ENCODE results near the gene OR7G3.

Gene OR7G3

GRCh38 chr19:9126900-9127405, at the start of gene OR7G3:
OR7G3 (minus strand) TSS chr19:9126950; CDS start chr19:9126950, 0 bp downstream.
- no peak for DNase-seq

GRCh38 chr19:9175326-9175725, 48.6 kb upstream of the OR7G3 start:
- no peak for DNase-seq

- DNase-seq, result no peak
Measured at GRCh38 chr19:9171393-9171991, 44.7 kb upstream of the OR7G3 start.

GRCh38 chr19:9166846-9167245, 40.1 kb upstream of the OR7G3 start:
- DNase-seq, result no peak

- no peak for DNase-seq
Measured at GRCh38 chr19:9165261-9165660, 38.5 kb upstream of the OR7G3 start.

GRCh38 chr19:9161427-9161826, 34.7 kb upstream of the OR7G3 start:
- DNase-seq, result no peak

- DNase-seq, result no peak
Measured at GRCh38 chr19:9159891-9160290, 33.1 kb upstream of the OR7G3 start.

- no peak for DNase-seq
Measured at GRCh38 chr19:9156304-9156703, 29.6 kb upstream of the OR7G3 start.

GRCh38 chr19:9155591-9155990, 28.8 kb upstream of the OR7G3 start:
- DNase-seq, result no peak

- no peak for DNase-seq
Measured at GRCh38 chr19:9151367-9151766, 24.6 kb upstream of the OR7G3 start.

DNA sequence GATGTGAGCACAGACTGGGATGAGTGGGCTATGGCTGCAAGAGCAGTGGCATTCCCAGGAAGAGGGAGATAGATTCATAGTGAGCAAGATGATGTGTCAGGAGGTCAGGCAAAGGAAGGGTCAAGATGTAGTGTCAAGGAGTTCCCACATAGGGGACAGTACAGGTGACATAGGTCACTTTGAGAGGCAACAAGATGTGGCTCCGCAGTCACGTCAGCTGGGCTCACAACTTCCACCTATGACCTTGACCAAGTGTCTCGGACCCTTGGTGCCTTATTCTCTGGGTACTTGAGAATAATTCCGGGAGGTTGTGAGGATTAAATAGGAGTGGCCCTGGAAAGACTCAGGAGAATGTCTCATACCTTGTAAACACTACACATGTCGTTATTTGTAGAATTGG, 23.9 kb upstream of the OR7G3 start:
- no peak for DNase-seq

GRCh38 chr19:9149997-9150396, 23.2 kb upstream of the OR7G3 start:
- no peak for DNase-seq

- no peak for DNase-seq
Measured at GRCh38 chr19:9148697-9149096, 21.9 kb upstream of the OR7G3 start.

GRCh38 chr19:9146882-9147281, 20.1 kb upstream of the OR7G3 start:
- DNase-seq, result no peak

DNA sequence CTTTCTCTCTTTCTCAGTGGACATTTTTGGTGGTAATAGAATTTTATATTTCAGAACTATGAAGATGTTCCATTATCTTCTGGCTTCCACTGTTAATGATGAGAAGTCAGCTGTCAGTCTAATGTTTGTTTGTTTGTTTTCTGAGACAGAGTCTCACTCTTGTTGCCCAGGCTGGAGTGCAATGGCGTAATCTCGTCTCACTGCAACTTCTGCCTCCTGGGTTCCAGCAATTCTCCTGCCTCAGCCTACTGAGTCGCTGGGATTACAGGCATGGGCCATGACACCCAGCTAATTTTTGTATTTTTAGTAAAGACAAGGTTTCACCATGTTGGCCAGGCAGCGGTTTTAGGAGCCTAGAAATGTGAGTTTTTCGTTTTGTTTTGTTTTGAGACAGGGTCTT, 18.2 kb upstream of the OR7G3 start:
- DNase-seq, result no peak

DNA sequence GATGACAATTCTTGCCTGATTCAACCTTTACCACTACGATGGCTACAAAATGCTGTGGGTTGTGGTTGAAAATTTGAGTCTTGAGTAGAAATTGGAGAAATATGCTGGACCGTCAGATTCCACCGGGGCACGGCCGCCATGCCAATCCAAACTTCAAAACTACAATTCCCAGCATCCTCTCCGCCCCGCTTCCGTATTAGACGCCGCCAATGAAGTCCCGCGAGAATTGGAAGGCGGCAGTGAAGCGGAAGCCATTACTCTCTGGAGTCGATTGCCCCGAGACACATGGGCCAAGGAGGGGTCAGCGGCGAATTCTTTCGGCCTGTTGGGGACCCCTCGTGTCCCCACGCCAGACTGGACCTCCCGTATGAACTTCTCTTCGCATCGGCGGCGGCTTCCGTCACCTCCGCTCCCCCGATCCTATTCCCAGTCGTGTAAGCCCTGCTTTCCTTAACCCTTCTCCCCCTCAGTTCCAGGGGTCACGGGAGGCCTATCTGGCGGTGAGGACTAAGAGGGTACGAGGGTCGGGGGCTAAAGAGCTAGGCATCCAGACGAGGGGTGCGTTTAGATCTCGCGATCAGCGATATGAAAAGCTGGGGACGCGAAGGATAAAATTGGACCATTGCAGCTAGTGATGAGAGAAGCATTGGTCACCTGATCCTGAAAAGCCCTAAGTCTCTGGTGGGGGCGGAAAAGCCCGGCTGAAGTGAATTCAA, 13.6 kb upstream of the OR7G3 start, which contains the start of gene ZNF317:
Gene ZNF317 (plus strand): TSS at position 239 of the 716 bp plus-strand sequence. CDS start 15,620 bp downstream, outside the sequence.
- DNase-seq, result peak; percentile 93

GRCh38 chr19:9139609-9140158, 12.9 kb upstream of the OR7G3 start:
- no peak for DNase-seq

- DNase-seq, result no peak
Measured at GRCh38 chr19:9132422-9132821, 5.7 kb upstream of the OR7G3 start.

- no peak for DNase-seq
Measured at GRCh38 chr19:9130965-9131364, 4.2 kb upstream of the OR7G3 start.

GRCh38 chr19:9128171-9128570, 1.4 kb upstream of the OR7G3 start:
- no peak for DNase-seq

- DNase-seq, result no peak
Measured at GRCh38 chr19:9116547-9116946, 10.2 kb downstream of the OR7G3 start.

GRCh38 chr19:9115307-9115813, 11.4 kb downstream of the OR7G3 start, which contains the start of gene OR7G1:
OR7G1 (minus strand) TSS chr19:9115763; CDS start chr19:9115763, 0 bp downstream.
- no peak for DNase-seq

DNA sequence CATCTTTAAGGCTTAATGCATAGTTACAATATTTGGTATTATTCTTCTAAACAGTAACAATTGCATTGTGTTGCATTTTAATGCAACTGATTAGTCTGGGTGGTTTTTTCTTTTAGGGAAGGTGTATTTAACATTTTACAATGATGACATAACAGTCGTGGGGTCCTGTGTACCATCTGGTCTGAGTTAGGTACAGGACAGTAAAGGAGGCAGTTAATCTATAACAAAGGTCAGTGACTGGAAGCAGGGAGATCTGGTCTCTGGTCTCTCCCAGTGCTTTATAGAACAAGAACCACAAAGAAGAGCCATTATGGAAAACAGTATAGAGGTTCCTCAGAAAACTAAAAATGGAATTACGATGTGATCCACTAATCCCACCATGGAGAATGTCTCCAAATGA, 16.8 kb downstream of the OR7G3 start:
- no peak for DNase-seq

DNA sequence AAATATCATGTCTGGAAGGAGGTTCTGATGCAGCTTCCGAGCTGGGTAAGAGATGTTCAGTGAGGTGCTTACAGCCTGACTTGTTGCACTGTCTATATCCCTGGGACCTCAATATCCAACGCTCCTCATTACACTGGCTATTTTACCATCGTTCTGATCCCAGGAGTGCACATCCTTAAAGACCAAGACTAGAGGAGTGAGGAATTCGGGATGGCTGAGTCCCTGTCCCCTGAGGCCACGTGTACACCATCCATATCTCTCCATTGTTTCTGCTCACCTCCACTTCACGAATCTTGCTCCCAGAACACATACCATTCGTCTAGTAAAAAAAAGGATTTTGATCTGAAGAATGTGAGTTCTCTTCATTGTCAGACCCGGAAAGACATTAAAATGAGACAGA, 19.4 kb downstream of the OR7G3 start, which contains the start of gene OR7G2:
Gene OR7G2 (minus strand): TSS at position 101 of the 400 bp plus-strand sequence. CDS start 4,232 bp downstream, outside the sequence.
- no peak for DNase-seq
